Measurements from ENCODE around the gene CHAT.

The CHAT gene

DNA sequence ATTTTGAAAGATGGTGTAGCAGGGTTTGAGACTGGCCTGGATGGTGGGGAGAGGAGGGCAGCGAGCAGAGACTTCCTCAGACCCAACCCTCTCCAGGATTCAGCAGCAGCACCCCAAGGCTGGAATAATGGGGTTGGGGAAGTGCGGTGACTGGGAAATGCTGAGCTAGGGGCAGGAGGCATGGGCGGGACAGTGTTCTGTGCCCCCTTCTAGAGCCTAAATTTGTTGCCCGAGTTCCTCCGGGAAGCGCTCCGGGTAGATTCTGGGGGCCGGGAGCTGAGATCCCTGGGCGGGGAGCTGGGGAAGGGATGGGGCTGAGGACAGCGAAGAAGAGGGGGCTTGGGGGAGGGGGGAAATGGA lies at the start of gene CHAT:
TSS of gene CHAT (plus strand) at position 156 of the 360 bp plus-strand sequence. CDS start at position 309, 153 bp downstream.
- no peak for DNase-seq (ENCODE audit: low spot score)
- in situ Hi-C loops (cut with MboI; ENCODE audit: low pct_unique_long_range_greater_than_20kb, low sequenced_read_pairs, unreplicated experiment), result no loop called here
- TF ChIP-seq, protein P1, sequence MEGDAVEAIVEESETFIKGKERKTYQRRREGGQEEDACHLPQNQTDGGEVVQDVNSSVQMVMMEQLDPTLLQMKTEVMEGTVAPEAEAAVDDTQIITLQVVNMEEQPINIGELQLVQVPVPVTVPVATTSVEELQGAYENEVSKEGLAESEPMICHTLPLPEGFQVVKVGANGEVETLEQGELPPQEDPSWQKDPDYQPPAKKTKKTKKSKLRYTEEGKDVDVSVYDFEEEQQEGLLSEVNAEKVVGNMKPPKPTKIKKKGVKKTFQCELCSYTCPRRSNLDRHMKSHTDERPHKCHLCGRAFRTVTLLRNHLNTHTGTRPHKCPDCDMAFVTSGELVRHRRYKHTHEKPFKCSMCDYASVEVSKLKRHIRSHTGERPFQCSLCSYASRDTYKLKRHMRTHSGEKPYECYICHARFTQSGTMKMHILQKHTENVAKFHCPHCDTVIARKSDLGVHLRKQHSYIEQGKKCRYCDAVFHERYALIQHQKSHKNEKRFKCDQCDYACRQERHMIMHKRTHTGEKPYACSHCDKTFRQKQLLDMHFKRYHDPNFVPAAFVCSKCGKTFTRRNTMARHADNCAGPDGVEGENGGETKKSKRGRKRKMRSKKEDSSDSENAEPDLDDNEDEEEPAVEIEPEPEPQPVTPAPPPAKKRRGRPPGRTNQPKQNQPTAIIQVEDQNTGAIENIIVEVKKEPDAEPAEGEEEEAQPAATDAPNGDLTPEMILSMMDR (IDR thresholded peaks at IDR 0.05; ENCODE audit: extremely low read depth, insufficient read depth, missing control alignments), result no peak

DNA sequence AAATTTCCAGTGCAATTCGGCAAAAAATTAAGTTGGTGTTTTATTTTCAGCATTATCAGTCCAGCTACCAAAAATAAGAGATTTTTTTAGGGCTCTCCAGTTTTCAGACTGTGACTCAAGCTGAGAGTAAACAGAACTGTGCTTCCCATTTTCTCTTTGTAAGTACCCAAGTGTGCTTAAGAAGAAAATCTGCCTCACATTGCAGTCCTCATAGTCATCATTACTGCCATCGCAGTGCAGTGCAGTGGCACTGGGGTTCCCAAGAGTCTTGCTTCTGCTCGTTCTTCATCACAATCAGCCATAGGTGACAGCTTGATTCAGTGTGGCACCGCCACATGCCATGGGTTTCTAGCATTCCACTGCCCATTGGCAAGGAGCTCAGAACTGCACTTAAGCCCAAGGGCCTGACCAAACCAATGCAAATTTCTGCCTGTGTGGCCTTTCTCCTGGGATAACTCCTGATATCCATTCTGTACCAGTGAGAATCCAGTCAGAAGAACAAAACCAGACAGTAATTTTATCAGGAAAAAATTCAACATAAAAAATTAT lies 49.3 kb upstream of the CHAT start:
- TF ChIP-seq, protein P1 (IDR thresholded peaks at IDR 0.05; ENCODE audit: extremely low read depth, insufficient read depth, missing control alignments), result no peak
- in situ Hi-C loops (cut with MboI; ENCODE audit: low pct_unique_long_range_greater_than_20kb, low sequenced_read_pairs, unreplicated experiment), result no loop called here
- DNase-seq (ENCODE audit: low spot score), result no peak

DNA sequence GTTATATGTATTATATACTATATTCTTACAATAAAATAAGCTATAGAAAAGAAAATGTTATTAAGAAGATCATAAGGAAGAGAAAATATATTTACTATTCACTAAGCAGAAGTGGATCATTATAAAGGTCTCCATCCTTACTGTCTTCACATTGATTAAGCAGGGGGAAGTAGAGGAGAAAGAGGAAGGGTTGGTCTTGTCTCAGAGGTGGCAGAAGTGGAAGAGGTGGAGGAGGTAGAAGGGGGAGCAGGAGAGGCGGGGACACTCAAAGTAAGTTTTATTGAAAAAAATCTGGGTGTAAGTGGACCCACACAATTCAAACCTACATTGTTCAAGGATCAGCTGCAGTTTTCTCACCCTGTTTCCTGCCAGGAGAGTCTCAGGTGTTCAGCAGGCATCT lies 46.0 kb upstream of the CHAT start:
- DNase-seq (ENCODE audit: low spot score), result no peak
- TF ChIP-seq, protein P1 (IDR thresholded peaks at IDR 0.05; ENCODE audit: extremely low read depth, insufficient read depth, missing control alignments), result no peak
- in situ Hi-C loops (cut with MboI; ENCODE audit: low pct_unique_long_range_greater_than_20kb, low sequenced_read_pairs, unreplicated experiment), result no loop called here

DNA sequence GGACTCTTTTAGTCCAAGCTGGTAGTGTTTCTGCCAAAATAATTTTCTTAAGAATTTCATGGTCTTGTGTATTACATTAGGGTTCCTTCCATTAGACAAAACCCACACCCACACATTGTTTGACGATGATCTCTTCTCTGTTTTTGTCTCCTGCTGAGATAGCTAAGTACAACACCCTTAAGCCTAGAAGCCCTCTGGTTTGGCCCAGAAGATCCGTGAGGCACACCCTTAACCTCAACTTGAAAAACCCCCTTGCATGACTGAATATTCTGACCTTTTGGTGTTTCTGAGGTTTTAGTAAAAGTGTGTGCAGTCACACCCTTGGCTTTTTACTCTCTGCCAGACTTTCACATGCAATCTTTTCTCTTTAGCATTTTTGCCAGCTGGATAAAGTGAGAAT lies 45.6 kb upstream of the CHAT start:
- peak; percentile 17 for DNase-seq (ENCODE audit: low spot score)
- in situ Hi-C loops (cut with MboI; ENCODE audit: low pct_unique_long_range_greater_than_20kb, low sequenced_read_pairs, unreplicated experiment), result no loop called here
- TF ChIP-seq, protein P1 (IDR thresholded peaks at IDR 0.05; ENCODE audit: extremely low read depth, insufficient read depth, missing control alignments), result no peak

DNA sequence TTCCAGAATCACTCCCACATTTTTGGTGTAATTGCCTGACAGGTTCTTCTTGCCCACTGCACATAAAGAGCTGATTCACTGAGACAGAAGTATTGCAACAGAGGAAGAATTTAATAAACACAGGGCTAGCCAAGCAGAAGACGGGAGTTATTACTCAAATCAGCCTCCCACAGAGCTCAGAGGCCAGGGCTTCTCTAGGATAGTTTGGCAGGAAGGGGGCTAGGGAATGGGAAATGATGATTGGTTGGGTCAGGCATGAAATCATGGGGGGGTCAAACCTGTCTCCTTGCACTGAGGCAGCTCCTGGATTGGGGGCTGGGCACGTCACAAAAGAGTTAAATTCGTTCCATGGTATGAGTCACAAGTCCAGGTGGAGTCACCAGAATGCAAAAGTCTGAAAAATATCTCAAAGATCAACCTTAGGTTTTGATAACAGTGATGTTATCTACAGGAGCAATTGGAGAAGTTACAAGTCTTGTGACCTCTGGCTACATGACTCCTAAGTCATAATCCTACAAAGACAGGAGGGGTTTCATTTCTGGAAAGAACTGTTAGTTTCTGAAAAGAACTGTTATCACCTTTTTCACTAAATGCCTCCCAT lies 44.7 kb upstream of the CHAT start:
- DNase-seq (ENCODE audit: low spot score), result no peak
- in situ Hi-C loops (cut with MboI; ENCODE audit: low pct_unique_long_range_greater_than_20kb, low sequenced_read_pairs, unreplicated experiment), result no loop called here
- TF ChIP-seq, protein P1 (IDR thresholded peaks at IDR 0.05; ENCODE audit: extremely low read depth, insufficient read depth, missing control alignments), result no peak

DNA sequence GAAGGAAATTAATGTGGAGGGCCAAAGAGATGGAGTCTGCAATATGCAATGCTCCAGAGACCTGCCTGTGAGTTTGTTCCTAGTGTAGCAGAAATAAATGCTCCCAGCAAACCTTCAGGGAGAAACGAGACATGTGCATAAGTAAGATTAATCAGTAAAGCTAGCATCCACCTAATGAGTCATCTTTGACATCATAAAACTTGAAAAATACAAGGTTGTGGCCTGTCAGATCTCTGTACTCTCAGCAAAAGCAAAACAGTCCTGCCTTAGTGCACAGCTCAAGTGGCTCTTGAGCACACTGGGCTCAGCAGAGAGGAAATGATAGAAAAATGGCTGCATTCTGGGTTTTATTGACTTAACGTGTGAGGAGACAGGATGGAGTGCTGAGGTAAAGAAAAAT lies 42.4 kb upstream of the CHAT start:
- no peak for DNase-seq (ENCODE audit: low spot score)
- in situ Hi-C loops (cut with MboI; ENCODE audit: low pct_unique_long_range_greater_than_20kb, low sequenced_read_pairs, unreplicated experiment), result no loop called here
- TF ChIP-seq, protein P1 (IDR thresholded peaks at IDR 0.05; ENCODE audit: extremely low read depth, insufficient read depth, missing control alignments), result no peak
